ENCODE measurements around the gene VASH1. TPM values are rescaled to one million over a fixed set of nuclear protein-coding genes. Genes with fewer than 3 reads are reported as not detected.
A peak's percentile ranks its signal among the peaks of the same experiment; 100 is the strongest.

Gene VASH1
- total and polyA plus RNA-seq, 2 experiments from 2014 or later = 0.78 to 2.8 TPM

GRCh38 chr14:76812422-76813383, 51.4 kb downstream of the VASH1 start, which contains the start of gene ANGEL1:
ANGEL1 (minus strand) TSS chr14:76812882; CDS start chr14:76812827, 55 bp downstream.
- no peaks in the 10 kb centered on the region; the same call in 2 of the 3 replicates for H3K9me3 Mint-ChIP-seq
- Histone ChIP-seq H3K79me2 (replicated peaks; ENCODE audit: insufficient read depth) (peaks cover 20% of the 10 kb centered on the region), H3K4me3 (peak within 1 kb of the TSS; percentile 93), H3K4me2 (peak within 1 kb of the TSS; percentile 100), H3K4me1 (ENCODE audit: insufficient read depth) (peaks cover 10% of the 10 kb centered on the region), H3F3A (replicated peaks; ENCODE audit: low read depth) (no peaks in the 10 kb centered on the region), H2AFZ (peak within 1 kb of the TSS; percentile 99), H4K20me1 (replicated peaks; ENCODE audit: insufficient read depth) (no peaks in the 10 kb centered on the region; the same call in 1 of the 2 replicates), H3K9me2 (ENCODE audit: insufficient read depth) (no peaks in the 10 kb centered on the region), H3K27me3 (ENCODE audit: insufficient read depth) (no peaks in the 10 kb centered on the region), H3K36me3 (ENCODE audit: insufficient read depth) (peaks cover 11% of the 10 kb centered on the region), H3K27ac (ENCODE audit: low read depth) (peak within 1 kb of the TSS; percentile 83)
- H3K27ac Mint-ChIP-seq = peak within 1 kb of the TSS; percentile 78
- DNase-seq (ENCODE audit: low spot score) = peak; percentile 98
- no peak for TF ChIP-seq NANOG (IDR thresholded peaks at IDR 0.05; ENCODE audit: borderline replicate concordance)
- peak; percentile 83 for TF ChIP-seq CREB1 (CRISPR knock-in tag; IDR thresholded peaks at IDR 0.05; ENCODE audit: low read depth)
- TF ChIP-seq ZNF462 (CRISPR knock-in tag; IDR thresholded peaks at IDR 0.05) = no peak
- TF ChIP-seq STAT1 (IDR thresholded peaks at IDR 0.05; ENCODE audit: unreplicated experiment) = no peak
- TF ChIP-seq ZNF114 (CRISPR knock-in tag; IDR thresholded peaks at IDR 0.05) = no peak
- TF ChIP-seq EZH2phosphoT487 (IDR thresholded peaks at IDR 0.05; ENCODE audit: unreplicated experiment) = no peak
- TF ChIP-seq POLR2AphosphoS5 (IDR thresholded peaks at IDR 0.05; ENCODE audit: low read depth) = peak; percentile 91
- no peak for TF ChIP-seq EZH2 (IDR thresholded peaks at IDR 0.05; ENCODE audit: low read depth, unreplicated experiment)
- TF ChIP-seq ETS1 (IDR thresholded peaks at IDR 0.05) = peak; percentile 74
- H3K4me1 Mint-ChIP-seq = peaks cover 16% of the 10 kb centered on the region
- peaks cover 13% of the 10 kb centered on the region for H3K36me3 Mint-ChIP-seq (ENCODE audit: low read depth)
- H3K4me3 Mint-ChIP-seq = peak within 1 kb of the TSS; percentile 90
- ATAC-seq = peak; percentile 95
- H3K27me3 Mint-ChIP-seq (ENCODE audit: insufficient read depth, low read depth, poor library complexity) = no peaks in the 10 kb centered on the region
